B cell (primary cell): ENCODE results near the gene SCAI.

Source experiments
- CTCF ChIP-seq: fragments of 200-600 bp; IDR thresholded peaks from one replicate; pipeline ENCODE4 v1.8.0; 2022; ENCODE audit warnings: antibody characterized with exemption, mild to moderate bottlenecking
- EZH2 ChIP-seq: IDR thresholded peaks from 2 replicates; pipeline ENCODE4 v1.6.1; 2012; ENCODE audit warnings: borderline replicate concordance, low read depth, mild to moderate bottlenecking, moderate library complexity, low read length; ENCODE audit not compliant: insufficient read depth, poor library complexity, severe bottlenecking

GRCh38 chr9:124941679-124942561, 201.4 kb downstream of the SCAI start:
- TF ChIP-seq CTCF (no peak), EZH2 (no peak)
